SKM-1 (cell line): ENCODE measurements around the gene C10orf90.

Experiments used
- DNase-seq: peaks from one replicate; lab custom pipeline; 2025; ENCODE audit not compliant: unreplicated experiment; lab: John Stamatoyannopoulos, UW

The C10orf90 gene, protein sequence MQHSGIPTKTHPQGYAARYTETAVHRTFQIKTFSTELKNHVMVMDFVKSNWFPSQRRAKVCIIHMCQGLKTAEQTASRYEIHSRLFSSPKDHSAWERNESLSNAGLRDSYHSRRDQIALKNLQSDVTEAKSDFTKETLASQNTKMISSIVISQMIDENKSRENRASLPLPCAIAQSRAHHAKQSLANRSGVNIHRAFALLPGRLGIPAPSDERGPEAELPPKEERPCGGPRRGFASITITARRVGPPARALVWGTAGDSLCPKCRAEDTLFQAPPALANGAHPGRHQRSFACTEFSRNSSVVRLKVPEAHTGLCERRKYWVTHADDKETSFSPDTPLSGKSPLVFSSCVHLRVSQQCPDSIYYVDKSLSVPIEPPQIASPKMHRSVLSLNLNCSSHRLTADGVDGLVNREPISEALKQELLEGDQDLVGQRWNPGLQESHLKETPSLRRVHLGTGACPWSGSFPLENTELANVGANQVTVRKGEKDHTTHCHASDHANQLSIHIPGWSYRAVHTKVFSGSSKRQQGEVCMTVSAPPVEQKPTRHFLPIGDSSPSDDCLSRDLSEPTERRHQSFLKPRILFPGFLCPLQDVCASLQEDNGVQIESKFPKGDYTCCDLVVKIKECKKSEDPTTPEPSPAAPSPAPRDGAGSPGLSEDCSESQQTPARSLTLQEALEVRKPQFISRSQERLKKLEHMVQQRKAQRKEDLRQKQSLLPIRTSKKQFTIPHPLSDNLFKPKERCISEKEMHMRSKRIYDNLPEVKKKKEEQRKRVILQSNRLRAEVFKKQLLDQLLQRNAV

GRCh38 chr10:126670056-126670894 lies at the start of gene C10orf90:
C10orf90 (minus strand) TSS chr10:126670693; CDS start chr10:126670480, 213 bp downstream.
- no peak for DNase-seq

GRCh38 chr10:126716366-126716765 lies 45.9 kb upstream of the C10orf90 start:
- no peak for DNase-seq

DNA sequence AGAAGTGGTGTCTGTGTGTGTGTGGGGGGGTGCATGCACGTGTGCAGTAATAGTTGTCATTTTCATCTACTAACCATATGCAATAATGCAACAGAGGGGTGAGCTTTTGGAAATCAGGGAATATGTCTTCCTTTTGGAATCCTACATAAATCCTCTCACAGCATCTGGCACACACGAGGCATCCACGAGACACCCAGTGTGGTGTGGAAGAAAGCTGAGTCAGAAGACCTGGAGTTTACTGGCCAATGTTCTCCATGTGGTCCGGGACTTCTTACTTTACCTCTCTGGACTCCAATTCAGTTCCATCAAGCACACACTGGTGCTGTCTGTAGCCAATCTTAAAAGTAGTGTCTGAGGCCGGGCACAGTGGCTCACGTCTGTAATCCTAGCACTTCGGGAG lies 43.1 kb upstream of the C10orf90 start:
- DNase-seq: no peak

DNA sequence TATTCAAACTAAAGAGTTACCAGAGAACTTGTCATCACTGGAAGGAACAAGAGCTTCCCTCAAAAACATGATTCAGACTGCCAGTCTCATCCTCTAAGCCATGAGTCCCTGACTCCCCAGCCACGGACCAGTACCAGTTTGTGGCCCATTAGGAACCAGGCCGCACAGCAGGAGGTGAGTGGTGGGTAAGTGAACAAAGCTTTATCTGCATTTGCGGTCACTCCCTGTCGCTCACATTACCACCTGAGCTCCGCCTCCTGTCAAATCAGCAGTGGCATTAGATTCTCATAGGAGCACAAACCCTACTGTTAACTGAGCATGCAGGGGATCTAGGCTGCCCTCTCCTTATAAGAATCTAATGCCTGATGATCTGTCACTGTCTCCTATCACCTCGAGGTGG lies 42.2 kb upstream of the C10orf90 start:
- DNase-seq: no peak

DNA sequence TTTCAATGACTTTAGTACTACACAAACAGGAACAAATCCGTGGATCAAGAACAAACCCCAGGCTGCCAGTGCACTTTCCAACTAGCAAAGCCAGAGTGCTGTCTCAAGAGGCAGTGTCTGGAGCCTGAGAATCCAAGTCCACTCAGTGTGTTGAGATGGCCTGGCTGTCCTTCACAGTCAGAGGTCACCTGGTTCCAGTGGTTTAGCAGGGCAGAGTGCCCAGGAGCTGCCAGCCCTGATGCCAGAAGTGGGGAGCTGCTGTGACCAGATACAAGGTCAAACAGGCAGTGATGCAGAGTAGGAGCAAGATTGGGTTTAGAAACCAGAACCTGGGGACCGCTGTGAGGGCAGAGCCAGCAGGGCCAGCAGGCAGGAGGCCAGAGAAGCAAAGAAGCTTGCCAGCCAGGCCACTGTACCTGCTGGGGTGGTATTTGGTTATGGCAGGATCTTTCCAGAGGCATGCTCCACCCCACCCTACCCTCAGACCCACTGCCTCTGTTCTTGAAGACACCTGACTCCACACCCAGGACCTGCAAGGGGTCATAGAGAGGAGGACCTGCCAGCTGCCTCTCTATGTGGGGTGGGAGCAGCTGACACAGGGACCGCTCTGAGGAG lies 35.6 kb upstream of the C10orf90 start:
- DNase-seq: no peak

- DNase-seq: no peak
Measured at GRCh38 chr10:126705131-126705530, 34.6 kb upstream of the C10orf90 start.

DNA sequence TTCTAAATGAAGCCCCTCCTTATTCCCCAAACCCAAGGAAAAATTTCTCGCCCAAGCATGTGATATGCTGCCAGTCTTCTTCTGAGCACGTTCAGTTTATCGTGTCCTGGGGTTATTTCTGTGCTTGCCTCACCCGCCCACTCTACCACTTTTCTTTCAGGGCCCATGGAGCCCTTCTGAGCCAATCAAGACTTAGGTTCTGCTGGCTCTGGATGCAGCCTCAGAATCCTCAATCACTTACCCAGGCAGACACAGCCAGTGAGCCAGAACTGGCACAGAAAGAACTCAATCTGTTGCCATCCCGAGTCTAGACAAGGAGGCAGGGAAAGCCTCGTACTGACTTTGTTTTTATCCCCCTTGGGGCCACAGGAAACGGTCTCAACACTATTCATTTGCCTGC lies 34.2 kb upstream of the C10orf90 start:
- DNase-seq: no peak

GRCh38 chr10:126702181-126702580 lies 31.7 kb upstream of the C10orf90 start:
- DNase-seq: no peak

- no peak for DNase-seq
Measured at GRCh38 chr10:126701526-126701925, 31.0 kb upstream of the C10orf90 start.

DNA sequence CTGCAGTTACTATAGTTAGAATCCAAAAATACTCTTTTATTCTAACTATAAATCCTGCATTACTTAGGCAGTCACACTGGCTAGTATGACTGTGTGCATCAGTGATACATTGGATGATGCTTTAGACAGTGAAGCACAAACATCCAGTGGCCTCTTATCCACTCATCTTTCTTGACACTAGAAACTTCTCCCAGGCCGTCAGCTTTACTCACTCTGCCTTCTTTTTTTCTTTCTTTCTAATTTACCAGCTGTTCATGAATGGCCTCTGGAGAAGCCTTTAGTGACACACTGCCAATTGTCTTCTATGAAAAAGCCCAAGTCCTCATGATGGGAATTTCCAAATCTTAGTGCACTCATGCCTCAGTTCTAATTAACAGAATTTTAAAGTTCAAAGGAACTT lies 26.2 kb upstream of the C10orf90 start:
- no peak for DNase-seq

DNA sequence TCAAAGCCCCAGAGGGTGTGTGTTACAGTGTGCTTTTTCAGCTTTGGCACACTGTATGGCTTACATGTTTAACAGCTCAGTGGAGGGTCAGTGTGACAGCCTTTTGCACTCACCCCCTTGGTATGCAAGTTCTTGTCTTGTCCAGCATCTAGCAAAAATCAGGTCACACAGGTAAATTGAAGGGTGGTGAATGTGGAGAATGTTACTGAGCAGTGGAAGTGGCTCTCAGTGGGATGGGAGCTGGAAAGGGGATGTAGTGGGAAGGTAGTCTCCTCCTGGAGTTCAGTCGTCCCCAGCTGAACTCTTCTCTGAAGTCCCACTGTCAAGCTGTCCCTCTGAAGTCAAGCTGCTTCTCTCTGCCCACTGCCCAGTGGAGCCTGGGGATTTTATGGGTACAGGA lies 21.0 kb upstream of the C10orf90 start:
- DNase-seq: no peak

GRCh38 chr10:126690534-126690933 lies 20.0 kb upstream of the C10orf90 start:
- no peak for DNase-seq

- no peak for DNase-seq
Measured at GRCh38 chr10:126689461-126689994, 19.0 kb upstream of the C10orf90 start.

DNA sequence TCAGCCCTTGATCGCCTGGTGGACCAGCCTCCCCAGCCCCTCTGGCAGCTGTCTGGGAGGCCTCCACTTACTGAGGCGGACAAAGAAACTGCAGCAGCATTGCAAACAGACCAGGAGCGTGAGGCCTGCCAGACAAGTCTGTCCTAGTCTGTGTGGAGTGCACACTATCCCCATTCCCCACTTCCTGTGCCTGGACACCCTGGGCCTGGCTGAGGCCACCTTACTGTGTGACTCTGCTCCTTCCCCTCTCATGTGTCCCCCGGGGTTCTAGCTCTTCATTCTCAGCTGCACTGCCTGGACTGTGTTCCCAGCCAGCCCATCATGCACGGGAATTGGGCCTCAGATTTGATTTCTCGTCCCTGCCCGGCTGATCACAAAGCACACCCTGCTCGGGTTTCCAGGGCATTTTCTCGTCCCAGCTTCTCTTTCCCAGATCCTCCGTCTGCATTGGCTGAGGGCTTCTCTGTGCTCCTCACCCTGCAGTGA lies 16.7 kb upstream of the C10orf90 start:
- no peak for DNase-seq

GRCh38 chr10:126686719-126687118 lies 16.2 kb upstream of the C10orf90 start:
- no peak for DNase-seq

DNA sequence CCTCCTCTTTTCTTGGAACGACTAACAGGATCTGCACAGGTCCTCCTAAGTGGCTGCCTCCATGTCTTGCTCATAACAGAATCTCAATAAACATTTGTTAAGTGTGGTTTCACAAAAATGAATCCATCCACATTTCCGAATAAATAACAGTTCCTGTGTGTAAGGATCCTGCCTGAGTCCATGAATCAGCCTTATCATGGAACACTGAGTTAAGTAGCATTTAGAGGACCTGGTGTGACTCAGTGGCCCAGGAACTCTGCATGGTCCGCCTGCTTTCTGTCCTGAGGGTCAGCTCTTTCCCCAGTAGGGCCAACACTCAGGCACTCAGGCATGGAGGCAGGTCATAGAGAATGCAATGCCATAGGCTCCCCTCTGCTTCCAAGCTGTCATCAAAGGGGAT lies 15.8 kb upstream of the C10orf90 start:
- DNase-seq: no peak

- DNase-seq: no peak
Measured at GRCh38 chr10:126685756-126686155, 15.3 kb upstream of the C10orf90 start.

GRCh38 chr10:126684171-126684745 lies 13.8 kb upstream of the C10orf90 start:
- no peak for DNase-seq

- DNase-seq: no peak
Measured at GRCh38 chr10:126683466-126683865, 13.0 kb upstream of the C10orf90 start.
